ENCODE results near the gene COL5A1.

Gene COL5A1

DNA sequence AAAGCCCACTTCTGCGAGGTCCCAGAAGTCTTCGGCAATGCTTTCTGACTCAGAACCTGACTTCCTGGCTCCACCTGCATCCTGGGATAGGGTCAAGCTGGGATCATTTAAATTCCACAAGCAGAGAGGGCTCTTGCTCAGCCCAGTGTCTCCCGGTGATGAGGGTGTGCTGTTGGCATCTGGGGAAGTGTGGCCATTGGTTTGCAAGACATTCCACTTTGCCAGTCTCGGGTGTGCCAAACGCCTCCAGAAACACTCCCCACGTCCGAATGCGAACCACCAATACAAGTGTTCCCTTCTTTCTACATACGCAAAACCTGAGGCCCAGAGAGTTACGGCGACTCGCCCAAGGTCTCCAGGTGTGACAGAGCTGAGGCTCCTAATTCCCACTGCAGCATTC is 195.9 kb downstream of the COL5A1 start:
- H3K4me3 ChIP-seq (ENCODE audit: low read depth, low read length) = no peak overlapping the region
- DNase-seq (ENCODE audit: low read depth) = no peak
- no peak for TF ChIP-seq CTCF (IDR thresholded peaks at IDR 0.05; ENCODE audit: control insufficient read depth, extremely low read depth, insufficient read depth)

GRCh38 chr9:134838651-134839454 is 197.2 kb downstream of the COL5A1 start:
- no peak overlapping the region for H3K4me3 ChIP-seq (ENCODE audit: low read depth, low read length)
- TF ChIP-seq CTCF (IDR thresholded peaks at IDR 0.05; ENCODE audit: control insufficient read depth, extremely low read depth, insufficient read depth) = no peak
- DNase-seq (ENCODE audit: low read depth) = no peak

- H3K4me3 ChIP-seq (ENCODE audit: low read depth, low read length) = no peak overlapping the region
- DNase-seq (ENCODE audit: low read depth) = no peak
- TF ChIP-seq CTCF (IDR thresholded peaks at IDR 0.05; ENCODE audit: control insufficient read depth, extremely low read depth, insufficient read depth) = peak; percentile 27; the same call in 1 of the 2 replicates
Measured at GRCh38 chr9:134839455-134840125, 198.0 kb downstream of the COL5A1 start.

DNA sequence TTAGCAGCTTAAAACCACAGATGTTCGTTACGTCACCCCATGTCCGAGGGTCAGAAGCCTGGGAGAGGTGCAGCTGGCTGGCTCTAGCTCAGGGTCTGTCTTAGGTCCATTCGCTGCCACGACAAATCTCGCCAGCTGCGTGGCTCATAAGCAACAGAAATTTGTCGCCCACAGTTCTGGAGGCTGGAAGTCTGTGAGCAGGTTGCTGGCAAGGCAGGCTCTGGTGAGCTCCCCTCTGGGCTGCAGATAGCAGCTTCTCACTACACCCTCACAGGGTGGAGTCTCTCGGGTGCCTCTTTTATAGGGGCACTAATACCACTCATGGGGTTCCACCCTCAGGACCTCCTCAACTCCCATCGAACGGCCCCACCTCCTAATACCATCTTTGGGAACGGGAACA is 198.9 kb downstream of the COL5A1 start:
- no peak for TF ChIP-seq CTCF (IDR thresholded peaks at IDR 0.05; ENCODE audit: control insufficient read depth, extremely low read depth, insufficient read depth)
- H3K4me3 ChIP-seq (ENCODE audit: low read depth, low read length) = no peak overlapping the region
- DNase-seq (ENCODE audit: low read depth) = no peak

DNA sequence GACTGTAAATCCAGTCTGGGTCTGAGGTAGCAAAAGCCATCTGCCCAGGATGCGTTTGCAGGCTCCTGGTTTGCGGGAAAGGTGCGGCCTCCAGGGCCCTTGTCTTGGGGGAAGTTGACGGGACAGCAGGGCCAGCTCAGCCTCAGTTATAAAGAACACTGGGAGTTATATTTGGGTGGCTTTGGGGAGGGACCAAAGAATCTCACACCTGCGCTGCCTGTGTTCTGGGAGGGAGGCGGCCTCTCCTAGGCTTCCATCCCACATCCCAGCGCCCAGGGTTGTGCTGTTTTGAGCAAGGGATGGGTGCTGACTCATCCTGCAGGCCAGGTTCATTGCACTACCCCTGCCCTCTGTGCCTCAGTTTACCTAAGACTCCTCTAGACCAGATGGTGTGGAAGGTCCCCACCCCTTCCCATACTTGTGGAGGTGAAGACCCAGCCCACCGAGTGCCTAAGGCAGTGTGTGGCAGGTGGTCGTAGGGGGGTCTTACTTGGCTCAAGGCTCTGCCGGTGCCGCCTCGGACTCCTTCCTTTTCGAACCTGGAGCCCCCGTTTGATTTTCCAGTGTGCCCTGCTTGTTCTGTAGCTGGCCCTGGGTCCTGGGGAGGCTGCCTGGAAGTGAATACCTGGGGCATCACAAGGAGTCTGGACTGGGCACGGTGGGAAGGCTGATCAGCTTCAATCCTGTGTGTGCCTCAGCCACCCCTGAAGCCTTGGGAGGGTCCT is 199.7 kb downstream of the COL5A1 start:
- TF ChIP-seq CTCF (IDR thresholded peaks at IDR 0.05; ENCODE audit: control insufficient read depth, extremely low read depth, insufficient read depth) = no peak
- no peak for DNase-seq (ENCODE audit: low read depth)
- no peak overlapping the region for H3K4me3 ChIP-seq (ENCODE audit: low read depth, low read length)

GRCh38 chr9:134842321-134842720 is 200.7 kb downstream of the COL5A1 start:
- DNase-seq (ENCODE audit: low read depth) = no peak
- H3K4me3 ChIP-seq (ENCODE audit: low read depth, low read length) = no peak overlapping the region
- TF ChIP-seq CTCF (IDR thresholded peaks at IDR 0.05; ENCODE audit: control insufficient read depth, extremely low read depth, insufficient read depth) = no peak

Measured in LNCaP clone FGC (cell line).